Regular cardiac myocyte (primary cell): ENCODE data around the gene PRR23C. TPM values are rescaled to one million over a fixed set of nuclear protein-coding genes. Genes with fewer than 3 reads are reported as not detected.

Source experiments
- total RNA-seq: library from RNA; depleted of rRNA; stranded (reverse); fragments of >200 nt; gene quantifications from 2 replicates; pipeline ENCODE4 v1.2.3, GENCODE V29; 2014

PRR23C gene
- total RNA-seq: not detected in 2 replicates

GRCh38 chr3:139044366-139045210 lies at the start of gene PRR23C:
Gene PRR23C (minus strand): TSS chr3:139044892. CDS start chr3:139044620, 272 bp downstream.

GRCh38 chr3:139020868-139021234 lies 23.8 kb downstream of the PRR23C start, which contains the start of gene PRR23B:
Gene PRR23B (minus strand): TSS chr3:139020926. CDS start chr3:139020661, 265 bp downstream.

GRCh38 chr3:139006051-139006716 lies 38.5 kb downstream of the PRR23C start, which contains the start of gene PRR23A:
Gene PRR23A (minus strand): TSS chr3:139006268. CDS start chr3:139006268, 0 bp downstream.

Other genes starting within 250 kb of the PRR23C start
- gene PIK3CB, start 210.0 kb downstream of the PRR23C start, total RNA-seq: 12.7 and 13.2 TPM in 2 replicates
- gene FOXL2, start 97.8 kb downstream of the PRR23C start, total RNA-seq: under 0.01 and 0.19 TPM in 2 replicates
- gene FOXL2NB, start 97.7 kb downstream of the PRR23C start, total RNA-seq: under 0.01 TPM in 2 replicates
- gene PRR23A, start 38.6 kb downstream of the PRR23C start, total RNA-seq: not detected in 2 replicates
- gene PRR23B, start 24.0 kb downstream of the PRR23C start, total RNA-seq: not detected in 2 replicates